GM19468 (cell line): ENCODE data around the gene DCAF15.

Experiments
- ATAC-seq: cut with Tn5 transposase; IDR thresholded peaks from one replicate; pipeline ENCODE4 v1.9.1; 2021; ENCODE audit warnings: mild to moderate bottlenecking, moderate library complexity, moderate number of reproducible peaks; ENCODE audit not compliant: unreplicated experiment; ENCODE audit errors: extremely low read depth

The DCAF15 gene

GRCh38 chr19:14006766-14007562 is 54.7 kb downstream of the DCAF15 start:
- ATAC-seq: peak; percentile 9
